Right lobe of liver (tissue), 6 donors: Measurements from ENCODE around the gene ENC1. TPM values are rescaled to one million over a fixed set of nuclear protein-coding genes. Genes with fewer than 3 reads are reported as not detected.
"Not testable (repeated sequence)": the region's sequence is repeated elsewhere in the genome, so short reads cannot be mapped to it uniquely, and the experiment has no call there.

ENCODE experiments used
- ATAC-seq, 4 donors: fragments of 200-7000 bp; cut with Tn5 transposase; one replicate each; pipeline ENCODE4 v1.9.1; 2020; ENCODE audit warnings: mild to moderate bottlenecking in 4 of 4, moderate library complexity in 4 of 4
- DNase-seq, 3 donors: peaks; one replicate each; pipeline ENCODE4 v3.0.0-alpha.2; 2020
- H3K27ac ChIP-seq, 3 donors: fragments of 200-600 bp; one replicate each; pipeline ENCODE4 v1.8.0; 2022
- H3K27me3 ChIP-seq, 2 donors: fragments of 200-600 bp; one replicate each; pipeline ENCODE4 v1.8.0; 2022
- H3K36me3 ChIP-seq, 4 donors: fragments of 200-600 bp; sonication (generic) in 1 of 4; one replicate each; pipeline versions ENCODE4 v1.5.1 to v1.8.0; 2017 to 2022; ENCODE audit warnings: control low read depth in 1 of 4
- H3K4me1 ChIP-seq, 4 donors: fragments of 200-600 bp; sonication (generic) in 1 of 4; one replicate each; pipeline versions ENCODE4 v1.5.1 to v1.8.0; 2017 to 2022; ENCODE audit warnings: control low read depth in 1 of 4
- H3K4me3 ChIP-seq, 3 donors: fragments of 200-600 bp; one replicate each; pipeline ENCODE4 v1.8.0; 2022
- H3K9me3 ChIP-seq, 4 donors: fragments of 200-600 bp; sonication (generic) in 1 of 4; one replicate each; pipeline versions ENCODE4 v1.5.1 to v1.8.0; 2017 to 2022; ENCODE audit warnings: control low read depth in 1 of 4
- CTCF ChIP-seq, 4 donors: fragments of 200-600 bp in 3 of 4; fragments of 450-650 bp in 1 of 4; IDR thresholded peaks; one replicate each; pipeline versions ENCODE4 v1.5.1 to v1.8.0; 2016 to 2022; ENCODE audit warnings: antibody characterized with exemption in 4 of 4, mild to moderate bottlenecking in 2 of 4
- POLR2A ChIP-seq: fragments of 450-650 bp; IDR thresholded peaks from one replicate; pipeline ENCODE4 v1.6.1; 2017; ENCODE audit warnings: antibody characterized with exemption, mild to moderate bottlenecking
- WGBS: methylation state at CpG from one replicate; pipeline ENCODE4 v1.1.6; 2018; ENCODE audit warnings: low coverage, low lambda C conversion rate; ENCODE audit not compliant: insufficient coverage; ENCODE audit errors: missing lambda C conversion rate; 5-methylcytosine and 5-hydroxymethylcytosine counted together
- intact Hi-C, 2 donors: fragments of 100-400 bp; cut with DNase I; formaldehyde crosslinking; loops; one replicate each; pipeline versions ENCODE4 v1.11.2 to v1.14.1; 2022
- total RNA-seq, 6 experiments: library from RNA; depleted of rRNA in 2 of 6; stranded (reverse); fragments of >200 nt in 2 of 6; fragmentation: NEBNext Ultra II Directional in 3 of 6; extraction: Animal tissue kit (Norgen Biotek cat#: 25700) in 3 of 6; gene quantifications; one replicate each; pipeline versions ENCODE4 v1.1.0 to v1.2.4, GENCODE V29; 2016 to 2023
- donor health status: DM: no; HTN: yes; CAD: no.
- donor health status: DM: no; HTN: no; CAD: no.
- donor health status: DM: no; HTN: no; CAD: no.
- donor health status: DM: no; HTN: yes; CAD: no.
- donor health status: DM: no; HTN: yes; CAD: no.

The ENC1 gene
- total RNA-seq, 6 experiments from 2014 or later = 4.5 to 6.8 (median 5.5) TPM

- Histone ChIP-seq H3K27me3 (no peaks in the 10 kb centered on the region), H3K4me1 (peaks cover 0 to 20% (median 3%) of the 10 kb centered on the region in 4 donors), H3K9me3 (no peaks in the 10 kb centered on the region), H3K27ac (peak within 1 kb of the TSS; percentile 66 to 87 (median 84)), H3K4me3 (peak within 1 kb of the TSS; percentile 63 to 98 (median 74)), H3K36me3 (peaks cover 0 to 11% (median 0%) of the 10 kb centered on the region in 4 donors)
- DNase-seq = peak; percentile 93 to 95 (median 94)
- WGBS = 3% methylated on average over 15 of the region's 78 CpGs
- ATAC-seq = peak; percentile 96 to 99 (median 98)
- intact Hi-C loops = no loop called here
- TF ChIP-seq POLR2A = peak; percentile 97
- peak in 2 of 4 donors; percentile 3 to 7 for TF ChIP-seq CTCF (IDR thresholded peaks at IDR 0.05)
These were observed 44.6 kb upstream of the ENC1 start, which contains the start of gene HEXB for GRCh38 chr5:74684900-74685851. HEXB (plus strand) TSS chr5:74685233; CDS start chr5:74685261, 28 bp downstream.

GRCh38 chr5:74679966-74680365 lies 39.4 kb upstream of the ENC1 start:
- DNase-seq = no peak
- H3K4me3 ChIP-seq = no peak overlapping the region
- H3K36me3 ChIP-seq = no peaks in the 10 kb centered on the region
- no peaks in the 10 kb centered on the region for H3K27me3 ChIP-seq
- intact Hi-C loops = no loop called here
- no peak overlapping the region for H3K27ac ChIP-seq
- no peak for ATAC-seq
- H3K9me3 ChIP-seq = no peaks in the 10 kb centered on the region
- WGBS = 65% methylated on average over 4 of the region's 4 CpGs
- no peaks in the 10 kb centered on the region for H3K4me1 ChIP-seq
- TF ChIP-seq CTCF (IDR thresholded peaks at IDR 0.05) (no peak), POLR2A (no peak)

GRCh38 chr5:74679300-74679699 lies 38.8 kb upstream of the ENC1 start:
- intact Hi-C loops, DNase-seq, ATAC-seq, H3K36me3 ChIP-seq, H3K4me1 ChIP-seq, H3K27me3 ChIP-seq, H3K9me3 ChIP-seq, H3K4me3 ChIP-seq, H3K27ac ChIP-seq: not testable (repeated sequence)
- 78% methylated on average over 1 of the region's 3 CpGs for WGBS

- DNase-seq, H3K4me1 ChIP-seq, ATAC-seq, H3K27ac ChIP-seq, H3K4me3 ChIP-seq, intact Hi-C loops, H3K9me3 ChIP-seq, H3K27me3 ChIP-seq, H3K36me3 ChIP-seq: not testable (repeated sequence)
- WGBS = 50% methylated on average over 2 of the region's 3 CpGs
These were observed 37.6 kb upstream of the ENC1 start for GRCh38 chr5:74678123-74678522.

GRCh38 chr5:74676466-74676865 lies 35.9 kb upstream of the ENC1 start:
- H3K9me3 ChIP-seq, H3K4me3 ChIP-seq, H3K27ac ChIP-seq, H3K36me3 ChIP-seq, ATAC-seq, intact Hi-C loops, DNase-seq, H3K4me1 ChIP-seq, H3K27me3 ChIP-seq: not testable (repeated sequence)
- WGBS = 92% methylated on average over 5 of the region's 6 CpGs
